ENCODE results near the gene HRH4.

HRH4 gene, protein sequence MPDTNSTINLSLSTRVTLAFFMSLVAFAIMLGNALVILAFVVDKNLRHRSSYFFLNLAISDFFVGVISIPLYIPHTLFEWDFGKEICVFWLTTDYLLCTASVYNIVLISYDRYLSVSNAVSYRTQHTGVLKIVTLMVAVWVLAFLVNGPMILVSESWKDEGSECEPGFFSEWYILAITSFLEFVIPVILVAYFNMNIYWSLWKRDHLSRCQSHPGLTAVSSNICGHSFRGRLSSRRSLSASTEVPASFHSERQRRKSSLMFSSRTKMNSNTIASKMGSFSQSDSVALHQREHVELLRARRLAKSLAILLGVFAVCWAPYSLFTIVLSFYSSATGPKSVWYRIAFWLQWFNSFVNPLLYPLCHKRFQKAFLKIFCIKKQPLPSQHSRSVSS
- 0.06 to 12.2 (median 1.3) reads per million in 9 experiments for total RNA-seq

DNA sequence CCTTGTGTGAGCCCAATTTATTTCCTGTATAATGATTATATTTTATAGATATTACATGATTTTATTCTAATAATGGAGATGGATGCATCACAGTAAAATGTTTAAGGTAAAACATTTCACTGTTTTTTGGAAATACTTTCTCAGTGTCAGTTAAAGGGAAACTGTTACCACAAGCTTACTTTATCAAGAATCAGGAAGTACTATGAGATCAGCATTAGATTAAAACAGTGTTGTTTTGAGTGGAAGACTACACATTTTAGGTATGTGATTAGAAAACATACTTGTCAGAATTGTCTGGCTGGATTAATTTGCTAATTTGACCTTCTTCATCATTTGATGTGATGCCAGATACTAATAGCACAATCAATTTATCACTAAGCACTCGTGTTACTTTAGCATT lies at the start of gene HRH4:
Gene HRH4, plus strand, starts transcription at position 250 of the 400 bp plus-strand sequence. Its CDS starts 92 bp downstream, at position 342.
- DNase-seq (no peak), ATAC-seq (replicated peaks) (no peak)
- Mint-ChIP-seq H3K4me3 (no peak within 1 kb of the TSS), H3K27me3 (peaks cover 5 to 16% of the 10 kb centered on the region in 2 donors), H3K9me3 (no peaks in the 10 kb centered on the region), H3K4me1 (ENCODE audit: low read depth in 2 of 2) (peaks cover 0 to 5% of the 10 kb centered on the region in 2 donors), H3K27ac (no peak within 1 kb of the TSS), H3K36me3 (ENCODE audit: insufficient read depth) (no peaks in the 10 kb centered on the region)

- ATAC-seq (replicated peaks) (no peak), DNase-seq (no peak)
- Mint-ChIP-seq H3K4me3 (no peak overlapping the region), H3K9me3 (no peaks in the 10 kb centered on the region), H3K4me1 (ENCODE audit: low read depth in 2 of 2) (no peaks in the 10 kb centered on the region), H3K27me3 (peaks cover 29 to 56% of the 10 kb centered on the region in 2 donors), H3K36me3 (ENCODE audit: insufficient read depth) (no peaks in the 10 kb centered on the region), H3K27ac (no peak overlapping the region)
Observed at GRCh38 chr18:24413148-24413547, 47.3 kb upstream of the HRH4 start.

- no peaks in the 10 kb centered on the region for H3K36me3 Mint-ChIP-seq (ENCODE audit: insufficient read depth)
- H3K27ac Mint-ChIP-seq: no peak overlapping the region
- no peak for ATAC-seq (replicated peaks)
Observed at GRCh38 chr18:24414349-24415003, 46.0 kb upstream of the HRH4 start.

DNA sequence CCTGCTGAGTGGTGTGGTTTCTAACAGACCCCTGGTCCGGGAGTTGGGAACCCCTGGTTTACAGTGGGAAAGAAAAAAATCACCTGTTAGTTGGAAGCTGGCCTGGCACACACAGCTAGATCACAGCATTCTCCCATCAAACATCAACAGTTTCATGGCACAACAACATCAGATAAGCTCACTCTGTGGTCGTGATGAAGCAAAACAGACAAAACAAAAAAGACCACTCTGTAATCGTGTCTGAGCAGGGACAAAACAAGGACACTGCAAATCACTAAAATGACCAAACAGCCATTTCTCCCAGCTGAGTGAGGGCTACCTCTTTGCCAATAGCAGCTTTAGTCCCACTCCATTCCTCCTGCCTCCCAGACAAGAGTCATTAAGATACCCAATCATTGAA lies 43.0 kb upstream of the HRH4 start:
- Mint-ChIP-seq H3K27me3 (peaks cover 36 to 66% of the 10 kb centered on the region in 2 donors), H3K4me3 (no peak overlapping the region), H3K36me3 (ENCODE audit: insufficient read depth) (no peaks in the 10 kb centered on the region), H3K4me1 (ENCODE audit: low read depth in 2 of 2) (no peaks in the 10 kb centered on the region), H3K27ac (no peak overlapping the region), H3K9me3 (no peaks in the 10 kb centered on the region)
- ATAC-seq (replicated peaks) (no peak), DNase-seq (no peak)

More at GRCh38 chr18:24414349-24415003, 46.0 kb upstream of the HRH4 start:
- H3K4me3 Mint-ChIP-seq: no peak overlapping the region
- no peaks in the 10 kb centered on the region for H3K4me1 Mint-ChIP-seq (ENCODE audit: low read depth in 2 of 2)
- H3K27me3 Mint-ChIP-seq: peaks cover 26 to 56% of the 10 kb centered on the region in 2 donors
- DNase-seq: no peak
- H3K9me3 Mint-ChIP-seq: no peaks in the 10 kb centered on the region

DNA sequence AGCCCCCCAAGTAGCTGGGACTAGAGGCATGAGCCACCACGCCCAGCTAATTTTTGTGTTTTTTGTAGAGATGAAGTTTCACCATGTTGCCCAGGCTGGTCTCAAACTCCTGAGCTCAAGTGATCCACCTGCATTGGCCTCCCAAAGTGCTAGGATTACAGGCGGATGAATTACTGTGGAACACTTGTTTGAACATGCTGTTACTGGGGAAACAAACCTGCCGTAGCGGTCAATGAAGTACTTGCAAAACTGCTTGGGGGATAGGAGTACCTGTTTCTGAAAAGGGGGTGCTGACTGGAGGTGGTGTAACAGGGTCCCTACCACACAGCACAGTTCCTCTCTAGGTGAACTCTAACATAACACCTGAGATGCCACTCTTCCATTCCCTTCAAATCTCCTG lies 39.9 kb upstream of the HRH4 start:
- no peak overlapping the region for H3K4me3 Mint-ChIP-seq
- H3K27me3 Mint-ChIP-seq: peaks cover 44 to 76% of the 10 kb centered on the region in 2 donors
- peaks cover 0 to 1% of the 10 kb centered on the region in 2 donors for H3K9me3 Mint-ChIP-seq
- ATAC-seq (replicated peaks) (no peak), DNase-seq (no peak)
- no peaks in the 10 kb centered on the region for H3K36me3 Mint-ChIP-seq (ENCODE audit: insufficient read depth)
- no peak overlapping the region for H3K27ac Mint-ChIP-seq
- H3K4me1 Mint-ChIP-seq (ENCODE audit: low read depth in 2 of 2): no peaks in the 10 kb centered on the region

DNA sequence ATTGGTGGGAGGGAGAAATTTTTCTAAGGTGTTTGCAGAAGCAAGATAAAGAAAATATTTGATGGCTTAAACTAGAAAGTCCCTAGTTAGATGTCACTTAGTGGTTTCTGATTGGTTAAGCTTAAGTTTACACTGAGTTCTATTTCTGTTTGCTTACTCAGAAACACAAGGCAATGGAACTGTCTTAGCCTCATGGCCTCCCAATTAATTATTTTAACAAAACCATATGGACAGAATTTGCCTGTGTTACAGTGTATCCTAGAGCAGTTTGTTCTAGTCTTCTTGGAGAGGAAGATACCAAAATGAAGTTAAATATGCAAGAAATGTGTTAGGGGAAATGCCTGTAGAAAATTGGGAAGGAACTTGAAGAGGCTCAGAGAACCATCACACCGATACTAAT lies 38.6 kb upstream of the HRH4 start:
- Mint-ChIP-seq H3K36me3 (ENCODE audit: insufficient read depth) (peaks cover 2% of the 10 kb centered on the region), H3K9me3 (peaks cover 0 to 4% of the 10 kb centered on the region in 2 donors), H3K27ac (no peak overlapping the region), H3K27me3 (peaks cover 44 to 76% of the 10 kb centered on the region in 2 donors), H3K4me1 (ENCODE audit: low read depth in 2 of 2) (peaks cover under 1 to 4% of the 10 kb centered on the region in 2 donors), H3K4me3 (no peak overlapping the region)
- ATAC-seq (replicated peaks) (no peak), DNase-seq (no peak)

- Mint-ChIP-seq H3K4me3 (peak overlapping the region; percentile 84 to 87), H3K27ac (peak overlapping the region in 1 of 2 donors; percentile 88), H3K36me3 (ENCODE audit: insufficient read depth) (peaks cover 4% of the 10 kb centered on the region), H3K27me3 (peaks cover 29 to 37% of the 10 kb centered on the region in 2 donors), H3K4me1 (ENCODE audit: low read depth in 2 of 2) (peaks cover 5 to 11% of the 10 kb centered on the region in 2 donors), H3K9me3 (peaks cover 0 to 4% of the 10 kb centered on the region in 2 donors)
- ATAC-seq (replicated peaks): no peak
- no peak for DNase-seq
Observed at GRCh38 chr18:24426073-24426397, 34.4 kb upstream of the HRH4 start.

DNA sequence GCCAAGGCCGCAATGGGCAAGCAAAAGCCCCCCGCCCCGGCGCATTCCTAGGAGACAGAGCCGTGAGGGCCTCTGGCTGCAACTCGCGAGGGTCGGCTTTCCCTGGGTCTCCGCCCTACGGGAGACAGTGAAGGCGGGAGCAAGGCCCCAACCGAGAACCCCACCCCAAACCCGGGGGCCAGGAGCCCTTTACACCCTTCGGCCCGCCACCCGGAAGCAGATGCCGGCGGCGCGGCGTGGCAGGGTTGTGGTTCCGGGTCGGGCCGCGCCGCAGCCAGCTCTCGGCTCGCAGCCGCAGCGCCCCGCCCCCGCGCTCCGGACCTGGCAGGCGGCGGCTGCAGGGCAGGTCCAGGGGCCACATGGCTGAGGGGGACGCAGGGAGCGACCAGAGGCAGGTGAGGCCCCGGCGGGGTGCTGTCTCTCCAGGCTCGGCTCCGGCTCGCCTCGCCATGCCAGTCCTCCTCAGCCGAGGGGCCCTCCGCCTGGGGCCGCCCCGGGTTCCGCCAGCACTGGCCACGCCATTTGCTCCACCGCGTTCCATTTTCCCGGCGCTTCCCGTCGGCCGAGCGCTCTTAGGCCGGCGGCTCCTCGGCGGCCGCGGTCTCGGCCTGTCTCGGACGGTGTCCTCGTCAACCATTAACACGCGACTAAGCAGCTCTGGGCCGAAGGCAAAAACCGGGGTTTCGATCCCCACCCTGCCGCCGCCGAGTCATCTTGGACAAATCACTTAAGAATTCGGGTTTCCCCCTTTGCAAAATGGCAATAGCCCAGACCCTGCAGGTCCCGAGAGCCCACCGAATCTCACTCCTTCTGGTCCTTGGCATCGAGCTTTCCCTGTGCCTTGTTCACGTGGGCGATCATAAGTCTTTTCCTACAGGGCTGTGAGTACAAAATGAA lies 33.8 kb upstream of the HRH4 start, which contains the start of gene IMPACT:
Gene IMPACT, plus strand, starts transcription at position 273 of the 897 bp plus-strand sequence. Its CDS starts 87 bp downstream, at position 360.
- Mint-ChIP-seq H3K27ac (peak within 1 kb of the TSS; percentile 81 to 88), H3K4me3 (peak within 1 kb of the TSS; percentile 84 to 87), H3K27me3 (peaks cover 23 to 32% of the 10 kb centered on the region in 2 donors), H3K4me1 (ENCODE audit: low read depth in 2 of 2) (peaks cover 5 to 11% of the 10 kb centered on the region in 2 donors), H3K9me3 (peaks cover 0 to 4% of the 10 kb centered on the region in 2 donors), H3K36me3 (ENCODE audit: insufficient read depth) (peaks cover 4% of the 10 kb centered on the region)
- ATAC-seq (replicated peaks) (peak; percentile 94), DNase-seq (peak; percentile 60 to 66 (median 64))

- DNase-seq: no peak
- no peak for ATAC-seq (replicated peaks)
- Mint-ChIP-seq H3K4me1 (ENCODE audit: low read depth in 2 of 2) (peaks cover 5 to 11% of the 10 kb centered on the region in 2 donors), H3K36me3 (ENCODE audit: insufficient read depth) (peaks cover 4% of the 10 kb centered on the region), H3K9me3 (peaks cover 0 to 4% of the 10 kb centered on the region in 2 donors), H3K27ac (peak overlapping the region; percentile 81 to 88), H3K27me3 (peaks cover 15 to 24% of the 10 kb centered on the region in 2 donors), H3K4me3 (peak overlapping the region; percentile 84 to 87)
Observed at GRCh38 chr18:24427484-24427883, 33.0 kb upstream of the HRH4 start.

DNA sequence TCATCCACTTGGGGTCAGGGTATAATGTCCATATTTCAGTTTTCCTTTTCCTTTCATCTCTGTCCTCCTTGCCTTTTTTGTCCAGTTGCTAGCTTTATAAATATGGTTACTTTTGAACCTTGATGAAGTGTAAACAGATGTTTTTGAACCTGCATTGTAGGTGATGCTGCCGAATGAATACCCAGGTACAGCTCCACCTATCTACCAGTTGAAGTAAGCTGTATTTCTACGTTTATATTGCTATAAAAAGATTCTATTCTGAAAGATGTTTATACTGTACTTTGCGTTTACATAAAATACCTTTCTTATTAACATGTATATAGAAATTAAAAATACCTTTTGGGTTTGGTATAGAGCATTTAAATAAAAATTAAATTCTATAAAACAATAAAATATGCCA lies 31.7 kb upstream of the HRH4 start:
- H3K27ac Mint-ChIP-seq: no peak overlapping the region
- no peak overlapping the region for H3K4me3 Mint-ChIP-seq
- ATAC-seq (replicated peaks): no peak

GRCh38 chr18:24429188-24429587 lies 31.2 kb upstream of the HRH4 start:
- ATAC-seq (replicated peaks): no peak
- Mint-ChIP-seq H3K9me3 (peaks cover 0 to 4% of the 10 kb centered on the region in 2 donors), H3K27me3 (peaks cover 0 to 7% of the 10 kb centered on the region in 2 donors), H3K27ac (no peak overlapping the region), H3K36me3 (ENCODE audit: insufficient read depth) (peaks cover 4% of the 10 kb centered on the region), H3K4me3 (no peak overlapping the region), H3K4me1 (ENCODE audit: low read depth in 2 of 2) (peaks cover 5 to 11% of the 10 kb centered on the region in 2 donors)
- DNase-seq: no peak

More for the DNA sequence above, 31.7 kb upstream of the HRH4 start:
- Mint-ChIP-seq H3K4me1 (ENCODE audit: low read depth in 2 of 2) (peaks cover 5 to 11% of the 10 kb centered on the region in 2 donors), H3K36me3 (ENCODE audit: insufficient read depth) (peaks cover 4% of the 10 kb centered on the region), H3K9me3 (peaks cover 0 to 4% of the 10 kb centered on the region in 2 donors), H3K27me3 (peaks cover 2 to 12% of the 10 kb centered on the region in 2 donors)
- DNase-seq: no peak

DNA sequence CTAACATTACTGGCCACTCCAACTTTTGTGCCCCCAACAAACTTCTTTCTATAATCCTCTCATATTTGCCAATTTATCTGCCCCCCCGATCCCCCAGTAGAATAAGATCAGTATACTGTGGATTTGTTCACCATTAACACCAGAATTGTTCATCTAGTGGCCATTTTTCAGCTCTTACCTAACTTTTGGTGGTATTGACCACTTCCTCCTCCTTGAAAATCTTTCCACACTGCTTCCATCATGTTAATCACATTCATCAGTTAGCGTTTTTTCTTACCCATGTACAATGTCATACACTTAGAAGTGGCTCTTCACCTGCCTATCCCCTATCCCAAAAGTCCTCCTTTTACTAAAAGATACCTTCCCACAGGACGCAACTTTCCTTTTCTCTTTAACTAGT lies 27.8 kb upstream of the HRH4 start:
- Mint-ChIP-seq H3K27me3 (no peaks in the 10 kb centered on the region), H3K4me1 (ENCODE audit: low read depth in 2 of 2) (peaks cover 2 to 5% of the 10 kb centered on the region in 2 donors), H3K36me3 (ENCODE audit: insufficient read depth) (peaks cover 9% of the 10 kb centered on the region), H3K27ac (no peak overlapping the region), H3K9me3 (no peaks in the 10 kb centered on the region), H3K4me3 (no peak overlapping the region)
- DNase-seq (no peak), ATAC-seq (replicated peaks) (no peak)

GRCh38 chr18:24436939-24437338 lies 23.5 kb upstream of the HRH4 start:
- DNase-seq (no peak), ATAC-seq (replicated peaks) (no peak)
- H3K36me3 Mint-ChIP-seq (ENCODE audit: insufficient read depth): peaks cover 16% of the 10 kb centered on the region
- H3K4me3 Mint-ChIP-seq: no peak overlapping the region
- no peaks in the 10 kb centered on the region for H3K9me3 Mint-ChIP-seq
- no peaks in the 10 kb centered on the region for H3K4me1 Mint-ChIP-seq (ENCODE audit: low read depth in 2 of 2)
- H3K27ac Mint-ChIP-seq: no peak overlapping the region
- no peaks in the 10 kb centered on the region for H3K27me3 Mint-ChIP-seq

All from effector memory CD8-positive, alpha-beta T cell (primary cell).